ENCODE results near the gene DRG2. TPM values are rescaled to one million over a fixed set of nuclear protein-coding genes. Genes with fewer than 3 reads are reported as not detected.

DRG2 gene
- total and polyA plus RNA-seq, 2 of the 13 experiments (the other 11 are each of a cell fraction or from before 2014, with no cell fraction given), result 20.1 to 26.6 TPM

- TF ChIP-seq GLI4 (CRISPR knock-in tag; IDR thresholded peaks at IDR 0.05; ENCODE audit: borderline replicate concordance) (0 out of 2 replicates have a peak, but pooled peaks have one; percentile 15), ONECUT2 (CRISPR knock-in tag; IDR thresholded peaks at IDR 0.05) (peak; percentile 95), ZNF839 (CRISPR knock-in tag; IDR thresholded peaks at IDR 0.05; ENCODE audit: borderline replicate concordance) (no peak)
These were observed 50.5 kb downstream of the DRG2 start (continued) for GRCh38 chr17:18138065-18138749.

DNA sequence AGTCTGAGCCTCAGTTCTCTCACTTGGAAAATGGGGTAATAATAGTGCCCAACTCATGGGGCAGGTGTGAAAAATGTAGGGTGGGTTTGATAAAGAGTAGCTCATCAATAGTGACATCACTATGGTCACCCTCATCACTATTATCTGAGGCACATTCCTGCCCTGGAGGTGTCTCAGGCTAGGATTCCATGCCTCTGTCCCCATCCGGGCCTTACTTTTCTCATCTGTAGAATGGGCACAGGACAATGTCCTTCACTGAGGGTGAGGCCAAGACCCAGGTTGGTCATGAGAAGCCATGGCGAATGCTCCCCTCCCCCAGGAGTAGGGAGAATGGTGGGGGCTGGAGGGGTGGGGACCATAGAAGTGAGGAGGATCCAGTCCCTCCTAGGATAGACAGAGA, 51.3 kb downstream of the DRG2 start:
- intact Hi-C loops (cut with micrococcal nuclease; ENCODE audit: unreplicated experiment), result no loop called here
- POLR2A ChIA-PET, result no interaction called here
- H3K9ac ChIP-seq (ENCODE audit: insufficient read depth, low read depth, low read length), result no peak overlapping the region
- no peaks in the 10 kb centered on the region for H3K36me3 ChIP-seq (replicated peaks in 1 of 2; ENCODE audit: control insufficient read depth in 1 of 2, insufficient read depth in 2 of 2, low read length in 2 of 2)
- no peaks in the 10 kb centered on the region for H3K9me3 ChIP-seq (ENCODE audit: low read length)
- CTCF ChIA-PET (ENCODE audit: low intra/inter-chr PET ratio, low total read pairs), result no interaction called here
- 83% methylated on average over 2 of the region's 2 CpGs for WGBS (ENCODE audit: low lambda C conversion rate)
- FAIRE-seq (no peak), DNase-seq (ENCODE audit: low spot score) (no peak), ATAC-seq (no peak)
- in situ Hi-C loops (cut with HindIII; ENCODE audit: extremely low pct_ligation_motif_present, low pct_unique_long_range_greater_than_20kb), result no loop called here
- no peak overlapping the region for H3K4me3 ChIP-seq (replicated peaks in 1 of 3; ENCODE audit: insufficient read depth in 1 of 3, low read depth in 2 of 3, low read length in 3 of 3)
- no peaks in the 10 kb centered on the region for H3K79me2 ChIP-seq (ENCODE audit: insufficient read depth, low read length)
- no TSS peak for BruUV-seq (replicated peaks)
- H2AFZ ChIP-seq (ENCODE audit: low read length), result no peak overlapping the region
- H3K27me3 ChIP-seq (ENCODE audit: control insufficient read depth in 1 of 2, insufficient read depth in 2 of 2, low read length in 2 of 2), result peaks cover 0 to 2% of the 10 kb centered on the region in 2 experiments; a peak in 1 of 5 replicates
- TF ChIP-seq JUN (CRISPR knock-in tag; IDR thresholded peaks at IDR 0.05) (no peak), ZNF563 (CRISPR knock-in tag; IDR thresholded peaks at IDR 0.05) (no peak), ZNF629 (CRISPR knock-in tag; conservative IDR thresholded peaks at IDR 0.05) (peak; percentile 94), TAF15 (IDR thresholded peaks at IDR 0.05; ENCODE audit: low read depth, low read length, poor library complexity, severe bottlenecking) (no peak)
- H3K4me1 ChIP-seq (ENCODE audit: insufficient read depth, low read length), result peaks cover 45% of the 10 kb centered on the region
- H3K4me2 ChIP-seq (ENCODE audit: low read depth, low read length), result no peak overlapping the region
- no peak overlapping the region for H3K27ac ChIP-seq (ENCODE audit: extremely low read length, insufficient read depth, low read length)
- no peaks in the 10 kb centered on the region; the same call in 1 of the 2 replicates for H4K20me1 ChIP-seq (ENCODE audit: insufficient read depth, low read length)

All from HepG2 (cell line).